Stimulated activated CD8-positive, alpha-beta memory T cell treated with anti-CD3 and anti-CD28 coated beads, Interleukin-12 subunit alpha, Interleukin-12 subunit beta, amount 100 ng/mL, for 24 hours (primary cell): ENCODE data around the gene ZNF397.

Experiments
- DNase-seq: peaks from one replicate; pipeline ENCODE4 v3.0.0-alpha.2; 2020; ENCODE audit errors: extremely low read depth

Gene ZNF397

DNA sequence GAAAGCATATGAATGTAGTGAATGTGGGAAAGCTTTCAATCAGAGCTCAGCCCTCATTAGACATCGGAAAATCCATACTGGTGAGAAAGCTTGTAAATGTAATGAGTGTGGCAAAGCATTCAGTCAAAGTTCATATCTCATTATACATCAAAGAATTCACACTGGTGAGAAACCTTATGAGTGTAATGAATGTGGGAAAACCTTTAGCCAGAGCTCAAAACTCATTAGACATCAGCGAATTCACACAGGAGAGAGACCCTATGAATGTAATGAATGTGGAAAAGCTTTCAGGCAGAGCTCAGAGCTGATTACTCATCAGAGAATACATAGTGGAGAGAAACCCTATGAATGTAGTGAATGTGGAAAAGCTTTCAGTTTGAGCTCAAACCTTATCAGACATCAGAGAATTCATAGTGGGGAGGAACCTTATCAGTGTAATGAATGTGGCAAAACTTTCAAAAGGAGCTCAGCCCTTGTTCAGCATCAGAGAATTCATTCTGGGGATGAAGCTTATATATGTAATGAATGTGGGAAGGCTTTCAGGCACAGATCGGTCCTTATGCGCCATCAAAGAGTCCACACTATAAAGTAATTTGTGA lies 5.0 kb downstream of the ZNF397 start:
- no peak for DNase-seq

- no peak for DNase-seq
These were observed 6.0 kb downstream of the ZNF397 start for GRCh38 chr18:35246831-35247230.

DNA sequence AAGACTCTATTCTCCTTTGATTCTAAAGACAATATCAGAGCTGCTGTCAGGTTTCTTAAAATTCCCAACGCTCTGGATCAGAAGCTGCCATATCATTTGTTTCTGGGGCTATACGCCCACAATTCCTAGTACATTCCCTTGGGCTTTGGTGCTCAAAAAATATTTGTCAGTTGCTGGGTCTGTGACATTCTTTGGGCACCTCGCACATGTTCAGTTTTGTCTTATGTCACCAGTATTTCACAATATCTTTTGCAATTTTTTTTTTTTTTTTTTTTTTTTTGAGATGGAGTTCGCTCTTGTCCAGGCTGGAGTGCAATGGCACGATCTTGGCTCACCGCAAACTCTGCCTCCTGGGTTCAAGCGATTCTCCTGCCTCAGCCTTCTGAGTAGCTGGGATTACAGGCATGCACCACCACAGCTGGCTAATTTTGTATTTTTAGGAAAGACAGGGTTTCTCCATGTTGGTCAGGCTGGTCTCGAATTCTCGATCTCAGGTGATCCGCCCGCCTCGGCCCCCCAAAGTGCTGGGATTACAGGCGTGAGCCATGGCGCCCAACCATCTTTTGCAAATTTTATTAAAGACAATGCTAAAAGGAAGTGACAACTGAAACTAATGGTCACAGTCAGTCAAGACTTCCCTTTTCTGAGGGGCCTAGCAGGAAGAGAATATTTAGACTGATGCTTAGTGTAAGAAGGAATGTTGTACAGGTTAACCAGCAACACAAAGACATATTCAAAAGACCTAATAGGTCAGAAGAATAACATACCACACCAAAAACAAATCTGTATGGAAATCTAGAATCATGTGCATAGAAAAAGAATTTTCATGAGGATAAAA lies 6.8 kb downstream of the ZNF397 start:
- no peak for DNase-seq

- no peak for DNase-seq
These were observed 7.6 kb downstream of the ZNF397 start for GRCh38 chr18:35248429-35248828.

GRCh38 chr18:35252466-35252865 lies 11.6 kb downstream of the ZNF397 start:
- no peak for DNase-seq

- DNase-seq = no peak
These were observed 12.9 kb downstream of the ZNF397 start for GRCh38 chr18:35253655-35254287.

DNA sequence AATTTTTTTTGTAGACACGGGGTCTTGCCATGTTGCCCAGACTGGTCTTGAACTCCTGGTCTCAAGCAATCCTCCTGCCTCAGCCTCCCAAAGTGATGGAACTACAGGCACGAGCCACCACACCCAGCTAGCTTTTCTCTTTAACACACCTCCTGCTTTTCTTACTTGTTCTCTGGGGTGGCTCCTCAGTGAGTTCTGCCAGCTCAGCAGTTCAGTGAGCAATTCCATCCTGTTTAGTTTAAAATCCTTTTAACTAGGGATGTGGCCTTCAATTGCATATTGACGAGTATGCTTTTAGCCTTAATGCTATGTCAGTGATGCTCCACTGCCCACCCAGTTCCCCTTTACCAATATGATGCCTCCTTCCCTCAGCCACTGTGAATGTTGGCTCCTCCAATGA lies 16.1 kb downstream of the ZNF397 start:
- no peak for DNase-seq

- DNase-seq = no peak
These were observed 23.6 kb downstream of the ZNF397 start for GRCh38 chr18:35264409-35264808.

- peak; percentile 35 for DNase-seq
These were observed 26.4 kb downstream of the ZNF397 start for GRCh38 chr18:35267161-35267651.

DNA sequence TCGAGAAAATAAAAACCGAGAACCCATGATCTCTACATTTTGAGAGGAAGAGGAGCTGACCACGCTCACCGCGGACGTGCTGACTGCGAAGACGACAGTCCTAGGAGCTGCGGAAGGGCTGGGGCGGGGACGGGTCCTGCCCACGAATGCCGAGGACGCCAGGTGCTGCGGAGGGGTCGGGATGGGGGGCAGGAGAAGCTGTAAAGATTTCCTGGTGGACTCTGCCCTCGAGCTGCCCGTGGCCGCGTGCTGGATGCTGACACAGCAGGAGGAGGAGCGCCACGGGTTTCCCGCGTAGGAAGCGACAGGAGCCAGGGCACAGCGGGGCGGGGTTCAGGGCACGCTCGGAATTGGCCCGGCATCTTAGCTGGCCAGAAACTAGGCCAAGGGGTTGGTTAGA lies 27.0 kb downstream of the ZNF397 start:
- no peak for DNase-seq

DNA sequence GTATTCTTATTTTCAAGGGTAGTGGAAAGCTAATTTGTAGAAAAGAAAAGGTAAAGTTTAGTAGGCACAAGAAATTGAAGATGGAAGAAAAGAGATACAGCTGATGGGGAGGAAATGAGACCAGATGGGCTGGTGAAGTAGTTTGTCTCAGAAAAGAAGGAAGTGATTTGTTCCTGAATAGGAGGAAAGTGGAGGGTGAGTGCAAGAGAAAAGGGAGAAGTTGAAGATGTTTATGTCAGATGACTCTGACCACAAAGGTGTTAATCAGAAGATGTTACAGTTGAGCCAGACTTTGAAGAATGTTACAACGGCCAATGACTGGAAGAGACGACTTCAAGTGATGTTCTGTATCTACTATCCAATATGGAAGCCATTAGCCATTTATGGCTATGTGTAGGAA lies 28.0 kb downstream of the ZNF397 start:
- no peak for DNase-seq

DNA sequence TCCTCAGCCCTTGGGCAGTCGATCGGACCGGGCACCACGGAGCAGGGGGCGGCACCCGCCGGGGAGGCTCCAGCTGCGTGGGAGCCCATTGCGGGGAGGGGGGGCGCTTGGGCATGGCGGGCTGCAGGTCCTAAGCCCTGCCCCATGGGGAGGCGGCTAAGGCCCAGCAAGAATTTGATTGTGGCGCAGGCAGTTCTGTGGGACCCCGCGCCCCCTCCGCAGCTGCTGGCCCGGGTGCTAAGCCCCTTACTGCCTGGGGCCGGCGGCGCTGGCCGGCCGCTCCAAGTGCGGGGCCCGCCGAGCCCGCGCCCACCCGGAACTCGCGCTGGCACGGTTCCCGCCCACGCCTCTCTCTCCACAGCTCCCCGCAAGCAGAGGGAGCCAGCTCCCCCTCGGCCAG lies 30.8 kb downstream of the ZNF397 start:
- DNase-seq = no peak

- no peak for DNase-seq
These were observed 35.4 kb downstream of the ZNF397 start for GRCh38 chr18:35276267-35276666.

DNA sequence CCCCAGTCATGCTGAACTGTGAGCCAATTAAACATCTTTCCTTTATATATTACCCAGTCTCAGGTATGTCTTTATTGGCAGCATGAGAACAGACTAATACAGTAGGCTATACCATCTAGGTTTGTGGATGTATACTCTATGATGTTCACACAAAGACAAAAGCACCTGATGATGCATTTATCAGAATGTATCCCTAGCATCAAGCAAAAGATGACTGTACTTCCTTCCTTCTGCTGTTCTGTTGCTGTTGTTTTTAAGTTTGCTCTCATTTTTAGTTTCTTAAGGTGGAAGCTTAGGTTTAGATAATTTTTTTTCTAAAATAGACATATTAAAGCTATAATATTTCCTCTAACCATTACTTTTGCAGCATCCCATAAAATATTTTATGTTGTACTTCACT lies 36.8 kb downstream of the ZNF397 start:
- no peak for DNase-seq

DNA sequence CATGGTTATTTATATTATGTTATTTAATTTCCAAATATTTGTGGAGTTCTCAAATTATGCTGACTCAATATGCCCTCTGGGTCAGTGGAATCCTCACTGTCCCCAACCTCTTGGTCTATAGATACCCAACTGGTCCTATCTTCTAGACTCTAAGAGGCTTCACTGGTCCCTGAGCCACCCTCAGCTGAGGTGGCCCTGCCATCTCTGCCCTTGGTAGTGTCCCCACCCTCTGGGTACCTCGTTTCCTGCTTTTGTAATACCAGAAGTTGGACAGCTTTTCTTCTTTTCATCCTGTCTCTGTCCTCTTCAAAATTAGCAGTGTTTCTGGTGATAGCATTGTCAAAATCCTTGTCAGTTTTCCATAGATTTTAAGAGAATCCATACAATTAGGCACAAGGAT lies 37.3 kb downstream of the ZNF397 start:
- DNase-seq = no peak

GRCh38 chr18:35278969-35279368 lies 38.1 kb downstream of the ZNF397 start:
- no peak for DNase-seq

GRCh38 chr18:35282353-35282752 lies 41.5 kb downstream of the ZNF397 start:
- DNase-seq = no peak

DNA sequence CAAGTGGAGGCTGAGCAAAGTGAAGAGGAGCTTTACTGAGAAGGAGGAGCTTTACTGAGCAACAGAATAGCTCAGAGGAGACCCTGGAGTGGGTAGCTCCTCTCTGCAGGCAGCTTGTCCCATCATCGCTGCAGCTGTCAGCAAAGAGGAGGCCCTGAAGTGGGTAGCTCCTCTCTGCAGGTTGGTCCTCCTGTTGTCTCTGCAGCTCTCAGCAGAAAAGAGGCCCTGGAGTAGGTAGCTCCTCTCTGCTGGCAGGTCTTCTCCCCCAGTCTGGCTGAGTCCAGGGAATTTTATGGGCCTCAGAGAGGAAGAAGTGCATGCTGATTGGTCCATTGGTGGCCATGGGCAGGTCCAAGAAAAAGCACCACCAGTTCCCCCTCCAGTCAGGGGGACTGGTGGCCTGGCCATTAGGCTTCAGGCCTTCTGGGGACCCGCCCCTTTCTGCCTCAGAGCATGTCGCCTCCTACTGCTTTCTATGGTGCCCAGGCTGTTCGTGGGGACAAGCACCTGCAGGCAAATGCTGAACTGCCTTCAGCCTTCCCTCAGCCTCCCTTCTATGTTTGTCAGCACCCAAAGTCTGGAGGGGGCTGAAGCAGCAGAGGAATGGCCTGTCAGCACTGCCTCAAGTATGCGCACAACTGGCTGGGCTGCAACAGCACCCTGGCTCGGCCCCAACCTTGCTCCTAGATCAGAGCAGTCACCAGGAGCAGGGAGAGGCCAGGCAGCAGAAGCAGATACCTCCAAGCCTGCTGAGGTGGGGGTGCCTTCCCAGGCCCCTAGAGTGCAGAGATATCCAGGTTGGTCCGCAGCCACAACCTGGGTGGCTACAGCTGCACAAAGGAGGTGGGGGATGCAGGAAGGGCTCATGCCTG lies 43.3 kb downstream of the ZNF397 start:
- DNase-seq = no peak

DNA sequence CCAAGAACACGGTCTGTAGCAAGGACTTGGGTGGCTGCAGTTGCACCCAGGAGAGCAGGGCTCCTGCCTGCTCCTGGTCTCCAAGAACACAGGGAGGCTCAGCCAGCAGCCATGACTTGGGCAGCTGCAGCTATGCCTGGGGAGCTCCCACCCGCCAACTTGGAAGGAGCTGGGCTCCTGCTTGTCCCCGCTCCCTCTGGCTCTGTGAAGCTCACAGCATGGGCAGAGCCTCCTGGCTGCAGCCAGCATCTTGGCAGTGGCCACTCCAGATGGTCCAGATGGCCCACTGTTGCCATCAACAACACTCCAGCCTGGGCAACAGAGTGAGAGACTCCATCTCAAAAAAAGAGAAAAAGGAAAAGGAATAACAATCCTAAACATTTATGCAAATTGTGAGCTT lies 44.0 kb downstream of the ZNF397 start:
- DNase-seq = no peak

DNA sequence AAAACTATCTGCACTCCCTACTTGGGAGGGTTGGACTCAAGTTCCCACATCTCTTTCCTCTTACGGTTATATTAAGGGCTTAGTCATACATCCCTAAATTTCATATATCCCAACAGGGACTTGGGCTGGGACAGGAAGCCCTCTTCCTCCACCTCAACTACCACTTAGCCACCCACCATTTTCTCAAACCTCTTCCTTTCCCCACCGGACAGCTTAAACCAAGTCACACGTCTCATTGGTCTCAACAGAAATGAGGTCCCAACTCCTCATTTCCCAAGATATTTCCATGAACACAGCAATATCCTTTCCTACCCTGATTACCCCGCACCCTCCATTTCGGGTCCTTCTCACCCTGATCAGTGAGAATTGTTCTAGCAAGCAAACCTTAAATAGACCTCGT lies 48.5 kb downstream of the ZNF397 start:
- no peak for DNase-seq

- DNase-seq = no peak
These were observed 48.9 kb downstream of the ZNF397 start for GRCh38 chr18:35289727-35290093.
